NCI-H82 treated with DMSO at 0.1 percent for 48 hours (cell line): Measurements from ENCODE around the gene WNT9B.

Experiments used
- DNase-seq: peaks from one replicate; lab custom pipeline; 2025; ENCODE audit not compliant: unreplicated experiment; lab: John Stamatoyannopoulos, UW

Gene WNT9B, protein sequence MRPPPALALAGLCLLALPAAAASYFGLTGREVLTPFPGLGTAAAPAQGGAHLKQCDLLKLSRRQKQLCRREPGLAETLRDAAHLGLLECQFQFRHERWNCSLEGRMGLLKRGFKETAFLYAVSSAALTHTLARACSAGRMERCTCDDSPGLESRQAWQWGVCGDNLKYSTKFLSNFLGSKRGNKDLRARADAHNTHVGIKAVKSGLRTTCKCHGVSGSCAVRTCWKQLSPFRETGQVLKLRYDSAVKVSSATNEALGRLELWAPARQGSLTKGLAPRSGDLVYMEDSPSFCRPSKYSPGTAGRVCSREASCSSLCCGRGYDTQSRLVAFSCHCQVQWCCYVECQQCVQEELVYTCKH

DNA sequence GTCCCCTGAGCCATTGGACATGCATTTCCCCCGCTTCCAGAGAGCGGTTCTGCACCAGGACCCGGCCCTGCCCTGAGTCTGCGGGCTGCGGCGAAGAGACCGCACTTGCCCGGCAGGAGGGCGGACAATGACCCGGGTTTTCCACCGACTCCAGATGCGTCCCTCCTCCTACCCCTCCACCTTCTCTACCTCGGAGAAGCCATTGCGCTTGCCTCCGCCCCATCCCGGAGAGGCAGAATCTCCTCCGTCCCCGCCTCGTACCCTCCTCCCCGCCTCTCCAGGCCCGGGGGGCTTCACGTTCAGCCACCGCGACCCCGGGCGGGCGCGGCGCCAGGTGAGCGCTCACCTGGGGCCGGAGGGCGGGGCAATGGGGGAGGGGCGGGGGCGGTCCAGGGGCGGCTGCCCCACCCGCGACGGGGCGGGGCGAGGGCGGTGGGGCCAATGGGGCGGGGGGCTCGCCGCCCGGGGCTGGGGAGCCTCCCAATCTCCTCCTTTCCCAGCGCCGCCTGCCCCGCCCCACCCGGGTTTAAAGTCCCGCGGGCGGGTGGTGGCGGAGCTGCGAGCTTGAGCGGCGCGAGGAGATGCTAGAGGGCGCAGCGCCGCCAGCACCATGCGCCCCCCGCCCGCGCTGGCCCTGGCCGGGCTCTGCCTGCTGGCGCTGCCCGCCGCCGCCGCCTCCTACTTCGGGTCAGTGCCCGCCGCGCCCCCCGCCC, at the start of gene WNT9B:
TSS of gene WNT9B (plus strand) at position 555 of the 713 bp plus-strand sequence. CDS start at position 611, 56 bp downstream.
- peak; percentile 9 for DNase-seq

DNA sequence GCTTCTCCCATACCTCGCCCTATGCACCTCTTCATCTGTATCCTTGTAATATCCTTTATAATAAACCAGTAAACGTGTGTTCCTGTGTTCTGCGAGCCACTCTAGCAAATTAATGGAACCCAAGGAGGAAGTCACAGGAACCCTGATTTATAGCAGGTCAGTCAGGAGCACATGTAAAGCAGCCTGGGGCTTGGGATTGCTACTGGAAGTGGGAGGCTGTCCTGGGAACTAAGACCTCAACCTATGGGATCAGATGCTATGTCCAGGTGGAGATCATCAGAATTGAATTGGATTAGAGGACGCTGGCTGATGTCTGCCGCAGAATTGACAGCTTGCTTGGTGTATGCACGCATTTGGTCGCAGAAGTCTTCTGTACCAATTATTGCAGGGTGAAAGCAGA, 48.6 kb upstream of the WNT9B start:
- DNase-seq = no peak

DNA sequence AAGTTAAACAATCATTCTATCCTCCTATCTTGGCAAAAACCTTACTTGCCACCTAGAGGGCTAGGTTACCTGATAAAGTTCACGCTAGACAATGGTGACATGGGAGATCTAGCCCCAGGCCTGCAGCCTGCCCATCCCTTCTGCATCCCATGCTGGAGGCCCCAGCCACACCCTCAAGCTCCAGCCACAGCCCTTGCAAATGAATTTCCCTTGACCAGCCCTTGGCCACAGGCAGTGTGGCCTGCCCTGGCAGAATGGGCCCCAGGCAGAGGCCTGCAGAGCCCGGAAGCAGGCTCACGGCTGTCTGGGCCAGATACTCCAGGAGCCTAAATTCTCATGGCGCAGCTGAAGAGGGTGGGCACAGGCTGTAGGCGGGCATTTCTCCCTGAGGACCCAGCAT, 47.8 kb upstream of the WNT9B start:
- DNase-seq = no peak

GRCh38 chr17:46805771-46806170, 45.6 kb upstream of the WNT9B start:
- no peak for DNase-seq

- no peak for DNase-seq
These were observed 42.2 kb upstream of the WNT9B start for GRCh38 chr17:46809110-46809571.

- no peak for DNase-seq
These were observed 40.5 kb upstream of the WNT9B start for GRCh38 chr17:46810837-46811236.

DNA sequence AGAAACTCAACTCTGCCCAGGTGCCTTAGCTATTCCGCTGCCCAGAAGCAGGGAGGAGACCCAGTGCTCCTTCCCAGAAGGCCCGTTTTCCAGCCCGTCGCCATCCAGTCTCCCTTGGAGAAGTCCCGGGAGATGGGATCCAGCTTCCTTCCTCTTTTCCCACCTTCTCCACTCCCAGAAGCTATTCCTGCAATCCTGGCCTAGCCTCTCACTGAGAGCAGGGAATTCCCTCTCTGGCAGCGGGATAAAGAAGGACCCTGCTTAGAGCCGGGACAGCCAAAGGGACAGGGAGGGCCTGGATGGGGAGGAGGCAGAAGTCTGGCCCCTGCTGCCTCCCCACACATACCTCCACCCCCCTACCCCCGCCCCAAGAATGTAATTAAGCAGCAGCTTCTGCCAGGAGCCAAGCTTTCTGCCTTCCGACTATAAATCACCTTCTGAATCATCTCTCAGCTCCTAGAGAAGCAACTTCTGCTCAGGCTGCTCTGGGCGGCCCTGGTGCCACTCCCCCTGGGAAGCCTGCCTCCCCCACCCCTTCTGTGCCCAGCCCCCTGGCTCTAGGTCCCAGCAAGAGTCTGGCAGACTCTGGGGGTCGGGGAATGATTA, 39.3 kb upstream of the WNT9B start:
- peak; percentile 9 for DNase-seq

DNA sequence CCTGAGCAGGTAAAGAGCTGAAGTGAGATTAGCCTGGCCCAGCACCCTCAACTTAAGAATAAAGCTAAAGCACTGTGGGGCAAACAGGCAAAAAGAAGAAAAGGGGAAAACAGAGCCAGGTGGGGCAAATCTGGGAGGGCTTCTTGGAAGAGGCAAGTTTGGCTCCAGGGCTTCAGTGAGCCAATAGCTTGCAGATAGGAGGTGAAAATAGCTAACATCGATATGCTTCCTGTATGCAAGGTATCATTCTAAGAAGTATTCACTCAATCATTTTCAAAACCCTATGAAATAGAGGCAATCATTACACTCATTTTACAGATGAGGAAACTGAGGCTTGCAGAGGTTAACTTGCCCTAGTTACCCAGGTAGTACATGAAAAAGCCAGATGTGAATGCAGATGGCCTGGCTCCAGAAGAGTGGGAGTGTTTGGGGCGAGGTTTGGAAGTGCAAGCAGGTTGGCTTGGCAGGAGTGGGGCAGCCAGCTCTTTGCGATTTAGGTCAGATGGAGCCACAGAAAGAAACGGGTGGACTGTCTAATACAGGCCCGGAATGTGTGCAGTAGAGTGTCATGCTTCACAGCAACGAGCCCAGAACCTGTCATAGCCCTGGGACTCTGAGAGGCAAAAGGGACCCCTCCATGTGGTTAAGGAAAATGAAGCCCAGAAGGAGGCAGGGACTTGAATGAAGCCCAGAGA, 38.6 kb upstream of the WNT9B start:
- no peak for DNase-seq

- DNase-seq = no peak
These were observed 37.5 kb upstream of the WNT9B start for GRCh38 chr17:46813920-46814319.

- no peak for DNase-seq
These were observed 36.9 kb upstream of the WNT9B start for GRCh38 chr17:46814446-46814845.

DNA sequence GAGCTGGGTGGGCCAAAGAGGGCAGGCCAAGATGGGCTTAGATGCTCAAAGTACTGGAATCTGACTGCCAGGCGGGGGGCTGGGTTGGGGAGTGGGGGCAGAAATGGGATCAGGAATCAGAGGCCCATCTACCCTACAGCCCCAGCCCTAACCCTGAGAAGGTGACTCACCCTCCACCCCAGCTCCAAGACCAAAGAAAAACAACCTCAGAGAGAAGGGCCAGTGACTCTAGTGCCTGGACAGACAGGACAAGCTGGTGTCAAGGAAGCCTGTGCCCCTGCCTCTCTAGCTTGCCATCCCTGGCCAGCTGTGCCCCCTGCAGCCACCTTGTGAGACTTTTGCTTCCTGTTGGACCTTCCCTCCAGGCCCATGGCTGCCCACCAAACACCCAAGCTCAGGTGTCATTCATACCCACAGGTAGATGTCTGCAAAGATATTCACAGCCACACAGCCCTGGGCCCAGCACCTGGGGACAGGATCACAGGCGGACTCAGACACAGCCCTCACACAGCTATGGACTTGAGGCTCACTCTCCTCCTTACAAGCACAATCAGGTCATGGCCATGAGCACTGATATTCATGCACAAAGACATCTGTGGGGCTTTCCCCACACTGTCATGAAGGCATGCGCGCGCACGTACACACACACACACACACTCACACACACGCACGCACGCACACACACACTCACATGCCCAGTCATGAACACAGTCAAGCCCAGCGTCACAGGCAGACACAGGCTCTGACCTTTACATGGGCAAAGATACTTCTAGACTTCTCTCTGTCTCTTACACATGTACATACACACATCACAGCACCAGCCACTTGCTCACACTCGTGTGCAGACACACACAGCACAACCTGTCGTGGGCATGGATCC, 35.7 kb upstream of the WNT9B start:
- no peak for DNase-seq

DNA sequence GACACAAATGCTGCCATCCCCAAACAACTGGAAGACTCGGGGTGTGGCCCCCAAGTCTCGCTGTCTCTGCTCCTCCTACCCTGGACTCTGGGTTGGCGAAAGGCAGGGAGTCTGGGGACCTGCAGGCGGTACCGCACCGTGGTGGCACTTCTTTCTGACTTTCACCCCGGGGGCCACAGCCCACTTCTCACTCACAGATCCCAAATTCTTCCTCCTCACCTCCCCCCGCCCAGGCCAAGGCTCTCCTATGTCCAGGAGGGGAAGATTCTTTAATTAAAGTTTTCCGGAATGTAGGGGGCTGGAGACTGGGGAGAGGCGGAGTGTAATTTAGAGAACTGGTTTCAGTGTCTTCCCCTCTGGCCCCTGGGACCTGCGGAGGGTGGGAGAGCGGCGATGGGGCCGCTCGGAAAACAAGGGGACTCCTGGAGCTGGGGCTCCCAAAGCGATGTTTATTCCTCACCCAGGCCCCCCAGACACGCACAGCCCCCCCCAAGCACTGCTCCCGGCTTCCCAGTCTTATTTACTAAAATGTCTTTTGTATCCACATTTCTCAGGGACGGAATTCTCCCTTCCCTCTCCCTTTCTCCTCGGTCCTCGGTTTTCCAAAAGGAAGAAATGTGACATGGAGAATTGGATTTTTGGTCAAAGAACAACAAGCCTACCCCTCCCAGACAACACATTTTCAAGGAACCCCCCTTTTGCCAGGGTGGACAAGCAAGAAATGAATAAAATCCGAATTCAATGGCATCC, 34.1 kb upstream of the WNT9B start:
- DNase-seq = no peak

- DNase-seq = no peak
These were observed 33.5 kb upstream of the WNT9B start for GRCh38 chr17:46817901-46818209.

- DNase-seq = peak; percentile 13
These were observed 33.0 kb upstream of the WNT9B start, which contains the start of gene WNT3 for GRCh38 chr17:46818316-46818928. Gene WNT3 (minus strand): TSS chr17:46818692. CDS start chr17:46818597, 95 bp downstream.

GRCh38 chr17:46818929-46819859, 32.2 kb upstream of the WNT9B start:
- no peak for DNase-seq

DNA sequence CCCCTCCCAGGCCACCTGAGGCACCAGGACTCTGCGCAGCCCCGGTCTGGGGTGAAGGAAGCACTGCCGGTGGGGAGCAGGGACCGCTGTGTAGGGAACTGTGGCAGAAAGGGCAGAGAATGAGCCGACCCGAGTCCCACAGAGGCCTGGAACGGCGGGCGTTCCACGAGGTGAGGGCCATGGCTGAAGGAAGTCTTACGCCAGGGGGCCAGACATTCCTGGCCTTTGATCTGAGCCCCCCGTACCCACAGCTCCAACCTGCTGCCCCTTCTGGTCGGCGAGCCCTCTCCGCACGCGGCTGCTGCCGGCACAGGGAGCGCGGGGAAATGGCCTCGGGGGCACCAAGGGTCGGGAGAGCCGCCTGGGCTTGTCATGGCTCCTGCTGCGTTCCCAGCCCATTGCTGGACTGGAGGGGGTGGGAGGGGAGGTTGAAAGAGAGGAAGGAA, 31.5 kb upstream of the WNT9B start:
- DNase-seq = no peak

GRCh38 chr17:46820592-46821450, 30.6 kb upstream of the WNT9B start:
- no peak for DNase-seq
